ENCODE measurements around the gene NCKAP5.
"Not testable (repeated sequence)": the region's sequence is repeated elsewhere in the genome, so short reads cannot be mapped to it uniquely, and the experiment has no call there.

The NCKAP5 gene

DNA sequence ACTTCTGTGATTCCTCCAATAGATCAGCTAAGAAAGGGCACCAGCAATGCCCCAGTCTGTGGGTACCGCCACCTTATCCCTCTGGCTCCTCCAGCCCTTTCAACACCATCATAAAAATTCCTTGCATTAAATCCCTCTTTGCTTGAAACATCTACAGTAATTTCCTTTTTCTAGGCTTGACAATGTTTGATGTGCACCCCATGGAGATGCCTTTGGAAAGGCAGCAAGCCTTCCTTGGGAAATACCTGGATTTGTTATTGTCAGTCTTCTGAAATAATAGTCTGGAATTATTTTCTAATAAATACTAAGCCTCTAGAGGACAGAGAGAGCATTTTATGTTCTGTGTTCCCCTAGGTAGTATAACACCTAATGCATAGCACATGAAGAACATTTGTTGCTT, 46.1 kb downstream of the NCKAP5 start:
- DNase-seq (ENCODE audit: low read depth): no peak

DNA sequence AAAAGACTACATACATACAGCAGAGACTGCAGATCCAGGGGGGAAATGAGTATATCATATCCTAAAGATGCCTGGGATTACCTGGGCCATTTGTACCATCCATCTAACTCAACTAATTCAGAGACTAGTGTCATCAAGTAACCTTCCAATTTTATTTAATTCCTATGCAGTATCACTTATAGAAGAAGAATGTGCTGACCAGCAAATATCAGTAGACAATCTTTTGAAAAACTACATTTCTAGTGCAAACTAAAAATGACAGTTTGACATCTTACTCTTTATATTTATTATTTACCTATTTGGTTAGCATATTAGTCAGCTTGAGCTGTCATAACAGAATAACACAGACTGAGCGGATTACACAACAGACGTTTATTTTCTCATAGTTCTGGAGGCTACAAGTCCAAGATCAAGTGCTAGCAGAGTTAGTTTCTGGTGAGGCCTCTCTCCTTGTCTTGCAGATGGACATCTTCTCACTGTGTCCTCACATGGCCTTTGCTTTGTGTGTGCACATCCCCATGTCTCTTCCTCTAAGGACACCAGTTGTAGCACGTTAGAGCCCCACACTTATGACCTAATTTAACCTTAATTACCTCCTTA, 47.0 kb downstream of the NCKAP5 start:
- no peak for DNase-seq (ENCODE audit: low read depth)

DNA sequence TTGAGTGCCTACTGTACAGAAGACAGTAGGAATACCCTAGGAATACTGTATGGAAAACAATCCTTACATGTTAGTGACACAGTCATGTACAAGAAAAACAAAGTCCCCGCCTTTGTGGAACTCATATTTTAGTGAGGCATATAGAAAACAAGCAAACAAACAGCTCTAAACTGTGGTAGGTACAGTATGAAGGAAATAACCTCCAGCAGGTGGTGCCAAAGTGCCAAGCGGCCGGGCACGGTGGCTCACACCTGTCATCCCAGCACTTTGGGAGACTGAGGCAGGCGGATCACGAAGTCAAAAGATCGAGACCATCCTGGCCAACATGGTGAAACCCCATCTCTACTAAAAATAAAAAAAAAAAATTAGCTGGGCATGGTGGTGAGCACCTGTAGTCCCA, 48.6 kb downstream of the NCKAP5 start:
- DNase-seq (ENCODE audit: low read depth): not testable (repeated sequence)

DNA sequence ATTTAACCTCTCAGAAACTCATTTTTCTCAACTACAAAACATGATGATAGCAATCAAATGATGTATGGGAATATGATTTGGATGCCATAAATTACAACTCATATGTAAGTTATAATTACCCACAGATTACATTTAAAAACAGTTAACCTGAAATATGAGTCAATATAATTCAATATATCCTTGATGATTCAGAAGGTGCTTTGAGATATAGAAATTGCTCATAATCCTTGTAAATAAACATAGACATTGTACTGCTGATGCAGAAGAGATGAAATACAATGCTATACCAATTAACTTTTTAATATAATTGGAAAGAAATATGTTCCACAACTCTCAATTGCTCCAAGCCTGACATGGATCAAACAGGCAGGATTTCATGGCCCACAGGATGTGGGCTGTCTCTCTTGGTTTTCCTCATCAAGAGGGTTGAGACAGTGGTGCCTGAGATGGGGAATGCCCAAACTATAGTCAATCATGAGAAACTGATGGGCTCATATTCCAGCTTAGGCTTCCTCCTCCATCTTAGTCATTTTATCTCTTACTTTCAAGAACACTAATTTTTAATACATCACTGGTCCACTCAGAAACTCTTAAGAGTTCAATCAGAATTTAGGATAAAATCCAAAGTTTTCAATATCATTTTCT, 49.4 kb downstream of the NCKAP5 start:
- DNase-seq (ENCODE audit: low read depth): no peak

DNA sequence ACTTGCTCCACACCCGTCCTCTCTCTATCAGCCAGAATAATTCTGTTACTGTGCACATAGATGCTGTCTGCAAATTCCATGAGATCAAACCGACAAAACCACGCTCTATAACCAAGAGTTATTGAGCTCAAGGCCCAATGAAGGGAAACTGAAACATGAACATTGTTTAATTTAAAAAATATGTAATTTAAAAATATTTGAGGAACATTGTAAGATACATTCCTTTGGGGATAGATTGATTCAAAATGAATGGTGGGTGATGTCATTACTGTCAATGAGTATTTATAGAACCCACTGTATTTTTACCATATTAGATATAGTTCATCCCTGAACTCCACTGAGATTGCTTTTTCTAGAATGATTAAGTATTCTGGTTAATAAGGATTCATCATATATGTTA, 50.4 kb downstream of the NCKAP5 start:
- DNase-seq (ENCODE audit: low read depth): no peak

DNA sequence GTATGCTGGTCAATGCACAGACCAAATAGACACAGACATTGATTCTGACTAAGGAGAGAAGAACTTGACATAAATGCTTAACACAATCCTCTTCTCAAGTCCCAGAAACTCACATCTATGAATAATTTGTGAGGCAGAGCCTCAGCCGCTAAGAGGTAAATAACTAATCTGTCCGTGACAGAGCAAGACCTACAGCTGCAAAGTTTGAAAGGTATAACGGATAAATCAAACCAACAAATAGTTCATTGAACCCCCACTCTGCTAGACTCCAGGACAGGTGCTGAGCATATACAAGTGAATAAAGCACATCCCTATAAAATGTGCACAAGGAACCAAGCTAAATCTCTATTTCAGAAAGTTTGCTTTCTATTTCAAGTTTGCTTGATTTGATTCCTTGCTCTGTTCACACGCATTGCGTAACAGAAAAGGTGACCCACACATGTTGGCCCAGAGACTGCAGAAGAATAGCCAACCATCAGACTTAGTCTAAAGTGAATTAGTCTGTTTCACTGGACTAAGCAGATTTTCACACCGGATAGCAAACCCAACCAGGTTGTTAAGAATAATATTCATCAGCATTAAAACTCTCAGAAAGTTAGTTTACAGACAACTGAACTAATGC, 51.7 kb downstream of the NCKAP5 start:
- no peak for DNase-seq (ENCODE audit: low read depth)

DNA sequence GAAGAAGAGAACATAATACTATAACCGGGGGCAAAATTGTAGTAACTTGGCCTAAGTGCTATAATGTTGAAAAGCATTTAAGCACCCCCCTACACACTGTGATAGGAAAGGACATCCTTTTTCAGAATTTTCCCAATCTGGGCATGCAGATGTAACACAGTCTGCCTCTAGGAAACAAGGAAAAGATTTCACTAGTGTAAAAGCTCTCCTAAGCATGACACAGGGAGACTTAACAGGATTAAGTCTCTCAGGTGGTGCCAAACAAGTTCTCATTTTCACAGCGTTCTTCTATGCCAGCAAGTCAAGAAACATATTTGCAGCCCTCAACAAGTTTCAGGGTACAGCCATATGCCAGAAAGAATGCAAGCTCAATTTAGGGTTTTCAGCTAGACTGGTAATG, 53.0 kb downstream of the NCKAP5 start:
- DNase-seq (ENCODE audit: low read depth): no peak

DNA sequence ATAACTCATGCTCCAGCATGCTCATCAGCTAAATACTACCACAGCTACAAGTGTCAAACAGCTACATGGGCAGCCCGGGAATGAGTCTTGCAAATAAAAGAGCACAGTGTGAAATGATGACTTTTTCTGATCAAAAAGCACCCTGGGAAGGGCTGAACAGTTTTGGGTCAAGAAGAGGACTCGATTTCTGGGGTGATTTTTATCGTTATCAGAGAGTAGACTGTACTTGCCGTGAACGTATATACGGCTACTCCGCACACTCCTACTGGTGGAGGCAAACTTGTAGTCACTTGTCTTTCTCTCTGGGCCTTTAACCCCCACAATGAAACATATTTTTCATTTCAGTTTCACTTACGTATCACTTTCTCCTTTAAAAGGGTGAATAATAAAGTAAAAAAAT, 54.4 kb downstream of the NCKAP5 start:
- DNase-seq (ENCODE audit: low read depth): no peak

DNA sequence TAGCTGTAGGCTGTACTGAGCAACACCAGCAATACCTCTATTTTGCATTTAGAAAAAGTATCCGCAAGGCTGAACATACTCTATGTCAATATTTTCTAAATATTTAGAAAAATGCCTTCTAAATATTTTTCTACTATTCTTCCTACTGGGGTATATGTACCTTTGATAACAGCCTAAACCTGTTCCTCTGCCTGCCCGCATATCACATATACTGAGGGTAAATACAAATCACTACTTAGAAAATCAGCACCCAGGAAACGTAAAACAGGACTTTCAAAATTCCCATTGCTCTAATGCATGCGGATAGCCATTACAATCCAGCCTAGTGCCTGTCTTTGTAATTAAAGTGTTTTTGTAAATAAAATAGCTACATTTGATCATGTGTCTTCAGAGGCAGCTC, 56.1 kb downstream of the NCKAP5 start:
- no peak for DNase-seq (ENCODE audit: low read depth)

DNA sequence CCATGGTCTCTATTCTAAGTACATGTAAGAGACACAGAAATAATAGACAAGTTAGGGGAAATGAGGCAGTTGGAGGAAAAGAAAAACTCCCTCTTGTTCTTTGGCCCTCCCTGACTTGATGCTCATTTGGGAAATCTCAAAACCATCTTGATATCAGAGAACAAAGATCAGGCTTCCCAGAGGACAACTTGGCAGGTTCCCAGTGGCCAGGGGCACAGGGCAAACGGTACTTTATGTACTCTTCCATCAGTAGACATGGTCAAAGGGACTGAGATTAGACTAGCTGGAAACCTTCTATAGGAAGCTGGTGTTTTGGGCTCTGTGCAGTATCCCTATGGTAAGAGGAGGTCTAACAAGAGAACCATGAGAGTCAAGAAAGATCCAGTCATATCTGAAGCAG, 56.6 kb downstream of the NCKAP5 start:
- no peak for DNase-seq (ENCODE audit: low read depth)

DNA sequence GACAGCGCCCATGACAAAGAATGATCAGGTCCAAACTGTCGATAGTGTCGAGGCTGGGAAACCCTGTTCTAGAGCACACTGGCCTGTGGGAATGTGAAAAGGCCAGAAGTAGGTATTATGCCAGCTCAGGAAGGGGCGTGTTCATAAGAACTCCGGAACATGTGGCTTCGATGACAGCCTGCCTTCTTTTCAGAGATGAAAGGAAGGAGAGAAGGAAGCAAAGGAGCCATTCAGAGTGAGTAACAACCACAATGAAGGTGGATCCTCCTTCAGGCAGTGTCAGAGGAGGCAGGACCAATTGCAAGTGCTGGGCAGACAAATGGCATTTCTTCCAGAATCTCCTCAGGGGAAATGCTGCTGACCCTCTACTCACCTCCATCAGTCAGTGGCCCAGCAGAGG, 58.5 kb downstream of the NCKAP5 start:
- no peak for DNase-seq (ENCODE audit: low read depth)

DNA sequence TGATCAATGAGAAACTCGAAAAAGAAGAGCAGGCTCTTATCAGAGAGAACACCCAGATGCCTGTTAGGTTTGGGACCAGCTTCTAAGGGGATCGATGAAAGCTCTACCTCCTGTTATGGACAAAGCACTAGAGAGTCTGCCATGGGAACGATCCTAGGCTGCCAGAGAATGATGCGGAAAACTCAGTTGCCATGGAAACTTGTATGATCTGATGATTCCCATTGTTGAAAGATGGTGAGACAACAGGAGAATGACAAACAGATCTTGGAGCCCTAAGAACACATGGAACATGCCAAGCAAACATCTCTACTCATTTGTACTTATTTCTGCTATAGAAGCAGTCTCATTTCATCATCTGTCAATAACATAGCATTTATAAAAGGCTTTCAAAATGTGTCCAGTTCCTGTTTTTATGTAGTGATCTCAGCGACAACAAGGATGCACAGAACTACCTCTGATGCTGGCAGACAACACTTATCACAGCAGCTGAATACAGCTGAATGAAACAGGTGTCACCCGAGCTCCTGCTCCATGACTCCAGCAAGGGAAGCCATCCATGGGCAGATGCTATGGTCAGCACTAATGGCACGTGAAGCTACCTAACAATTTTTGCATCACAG, 59.6 kb downstream of the NCKAP5 start:
- DNase-seq (ENCODE audit: low read depth): no peak

DNA sequence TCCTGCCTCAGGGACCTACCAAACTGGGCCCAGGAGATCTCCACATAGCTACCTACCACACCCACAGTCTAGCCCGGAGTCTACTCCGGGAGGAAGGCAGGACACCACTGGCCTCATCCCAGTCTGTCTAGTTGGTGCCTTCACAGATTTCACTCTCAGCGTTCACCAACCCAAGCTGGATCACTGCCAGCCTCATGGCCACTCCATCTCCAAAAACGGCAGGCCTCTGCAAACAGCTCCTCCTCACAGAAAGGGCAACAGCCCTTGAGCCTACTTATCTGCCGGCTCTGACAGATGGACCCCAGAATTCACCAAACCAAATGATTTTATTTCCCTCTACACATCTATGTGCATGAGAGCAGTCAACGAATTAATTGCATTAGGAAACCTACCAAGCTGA, 61.3 kb downstream of the NCKAP5 start:
- no peak for DNase-seq (ENCODE audit: low read depth)

DNA sequence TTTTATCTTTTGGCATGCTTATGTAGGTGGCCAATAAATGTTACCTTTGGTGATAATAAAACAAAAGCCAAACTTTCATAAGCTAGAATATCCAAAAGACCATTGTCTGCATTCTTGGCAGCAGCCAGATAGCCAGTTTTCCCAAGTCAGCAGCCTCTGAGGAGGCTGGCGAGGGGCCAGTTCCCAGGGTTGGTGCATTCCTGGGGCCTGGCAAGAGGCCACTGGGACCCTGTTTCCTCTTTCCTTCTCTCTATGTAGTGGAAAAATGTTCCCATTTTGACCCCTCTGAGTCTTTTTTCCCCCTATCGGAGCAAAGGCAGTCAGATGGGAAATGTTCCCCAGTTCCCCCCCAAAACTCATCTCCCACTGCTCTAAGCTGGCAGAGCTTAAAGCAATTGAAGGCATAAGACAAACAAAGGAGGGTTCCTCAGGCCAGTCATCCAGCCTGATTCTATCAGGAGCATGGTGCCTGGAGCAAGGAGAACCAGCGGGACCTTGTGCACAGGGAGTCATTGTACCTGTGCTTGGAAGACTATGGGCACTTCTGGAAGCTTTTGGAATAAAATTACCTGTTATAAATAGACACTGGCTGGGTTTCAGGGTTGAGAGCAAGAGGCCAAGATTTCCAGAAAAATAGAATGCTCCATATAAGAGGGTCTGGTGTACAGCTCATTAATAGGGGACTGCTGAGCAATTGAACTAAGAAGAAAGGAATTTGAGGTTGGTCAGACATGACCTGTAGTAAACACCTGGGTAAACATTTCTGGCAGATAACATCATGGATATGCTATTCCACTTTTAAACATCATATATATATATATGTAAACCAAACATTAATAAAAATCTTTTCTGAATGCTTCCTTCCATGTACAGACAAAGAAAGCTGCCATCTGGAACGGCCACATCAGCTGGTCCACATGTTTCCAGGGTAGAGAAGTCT, 63.4 kb downstream of the NCKAP5 start:
- no peak for DNase-seq (ENCODE audit: low read depth)

DNA sequence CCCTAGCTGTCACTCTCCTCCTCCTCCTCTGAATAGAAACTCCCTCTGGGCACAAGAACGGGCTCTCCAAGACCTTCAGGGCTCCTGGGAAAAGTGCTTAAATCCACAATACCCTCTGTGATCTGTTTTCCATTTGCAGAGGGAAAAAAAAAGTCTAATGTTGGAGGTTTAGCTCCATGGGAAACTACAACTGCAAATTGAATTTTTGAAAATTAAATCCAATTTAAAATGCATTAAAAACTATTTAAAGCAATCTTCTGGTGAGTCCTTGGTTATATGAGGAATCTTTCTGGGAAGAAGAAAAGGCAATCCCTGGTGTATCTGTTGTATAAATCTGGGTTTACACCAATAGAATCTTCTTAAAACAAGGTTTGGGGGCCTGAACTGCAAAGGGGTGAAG, 64.3 kb downstream of the NCKAP5 start:
- no peak for DNase-seq (ENCODE audit: low read depth)

DNA sequence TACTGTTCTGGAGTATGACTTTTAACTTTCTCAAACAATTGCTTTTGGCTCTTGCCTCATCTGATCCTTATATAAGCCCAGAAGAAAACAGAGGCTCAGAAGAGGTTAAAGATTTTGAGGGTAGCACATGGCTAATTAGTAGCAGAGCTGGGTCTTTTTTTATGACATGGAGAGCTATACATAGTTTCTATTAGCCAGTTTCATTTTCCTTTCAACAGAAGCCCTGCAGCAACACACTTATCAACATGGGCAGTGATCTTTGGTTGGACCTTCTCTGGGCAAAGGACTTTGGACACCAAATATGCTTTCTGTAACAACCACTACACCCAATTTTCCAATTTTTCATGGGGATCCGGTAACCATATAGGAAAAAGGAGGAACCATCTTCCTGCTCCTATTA, 64.9 kb downstream of the NCKAP5 start:
- no peak for DNase-seq (ENCODE audit: low read depth)

DNA sequence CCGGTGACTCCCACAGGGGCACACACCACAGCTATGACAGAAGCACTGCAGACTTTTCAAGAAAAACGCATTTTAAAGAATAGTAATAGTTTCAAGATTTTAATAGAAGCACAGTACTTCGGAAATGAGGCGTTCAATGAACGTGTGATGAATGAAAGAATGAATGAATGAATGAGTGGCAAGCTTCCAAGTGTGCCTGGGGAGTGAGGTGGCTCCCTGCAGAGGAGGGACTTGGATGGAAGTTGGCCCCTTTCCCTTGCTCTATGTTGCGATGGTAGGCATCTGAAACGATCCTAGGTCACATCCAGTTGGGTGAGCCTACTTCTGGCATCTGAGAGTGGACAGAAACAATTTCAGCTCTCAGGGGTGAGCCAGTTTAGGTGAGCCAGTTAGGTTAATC, 65.6 kb downstream of the NCKAP5 start:
- no peak for DNase-seq (ENCODE audit: low read depth)

DNA sequence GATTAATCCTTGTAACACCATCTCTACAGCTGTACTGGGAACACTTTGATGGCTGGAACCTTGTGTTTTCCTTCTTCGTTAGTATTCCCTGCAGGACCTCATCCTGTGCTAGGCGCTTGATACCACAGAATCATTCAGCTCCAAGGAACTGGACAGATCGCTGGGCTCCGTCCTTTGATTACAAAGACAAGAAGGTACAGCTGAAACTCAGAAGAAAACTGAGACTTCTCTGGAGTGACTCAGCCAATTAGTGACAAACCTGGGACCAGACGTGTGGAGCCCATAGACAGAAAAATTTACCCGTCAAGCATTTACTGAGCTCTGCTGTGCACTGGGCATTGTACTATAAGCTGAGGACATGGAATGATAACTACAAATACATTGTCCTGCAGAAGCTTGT, 67.3 kb downstream of the NCKAP5 start:
- DNase-seq (ENCODE audit: low read depth): no peak

DNA sequence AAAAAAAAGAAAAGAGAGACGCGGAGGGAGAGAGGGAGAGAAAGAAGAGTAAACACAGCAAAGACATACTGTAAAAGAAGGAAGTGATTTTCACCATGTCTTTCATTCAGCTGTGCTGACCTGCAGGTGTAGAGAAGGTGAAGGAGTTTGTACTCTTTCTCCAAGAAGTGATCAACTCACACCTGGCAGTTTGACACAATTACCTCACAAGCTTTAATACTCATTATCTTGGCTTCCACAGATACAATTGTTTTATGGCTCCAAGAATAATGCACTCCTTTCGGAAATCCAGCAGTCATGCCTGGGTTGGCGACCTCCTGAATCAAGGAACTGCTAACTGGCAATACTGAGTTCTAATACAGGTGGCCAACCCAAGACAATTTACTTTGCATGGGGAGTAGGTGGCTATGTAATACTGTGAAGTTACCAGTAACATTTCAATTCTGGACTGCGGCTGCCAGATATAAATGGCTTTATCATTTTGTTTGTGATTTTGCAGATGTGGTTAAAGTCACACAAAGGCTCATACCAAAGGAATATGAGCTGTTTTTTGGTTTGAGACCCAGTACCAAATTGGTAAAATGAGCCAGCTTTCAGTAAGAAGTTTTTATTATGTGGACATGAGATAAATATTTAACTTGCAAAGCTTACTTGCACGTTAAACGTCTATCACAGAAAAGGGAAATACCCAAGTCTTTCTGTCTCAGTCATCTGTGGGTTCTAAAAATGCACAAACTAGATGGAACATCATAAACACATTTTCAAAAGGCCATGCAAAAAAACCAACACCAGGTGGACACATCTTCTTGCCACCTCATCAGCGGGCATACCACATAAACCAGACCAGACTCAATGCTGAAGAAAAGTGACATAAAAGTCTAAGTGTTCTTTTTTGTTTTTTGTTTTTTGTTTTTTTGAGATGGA, 69.3 kb downstream of the NCKAP5 start:
- DNase-seq (ENCODE audit: low read depth): no peak

DNA sequence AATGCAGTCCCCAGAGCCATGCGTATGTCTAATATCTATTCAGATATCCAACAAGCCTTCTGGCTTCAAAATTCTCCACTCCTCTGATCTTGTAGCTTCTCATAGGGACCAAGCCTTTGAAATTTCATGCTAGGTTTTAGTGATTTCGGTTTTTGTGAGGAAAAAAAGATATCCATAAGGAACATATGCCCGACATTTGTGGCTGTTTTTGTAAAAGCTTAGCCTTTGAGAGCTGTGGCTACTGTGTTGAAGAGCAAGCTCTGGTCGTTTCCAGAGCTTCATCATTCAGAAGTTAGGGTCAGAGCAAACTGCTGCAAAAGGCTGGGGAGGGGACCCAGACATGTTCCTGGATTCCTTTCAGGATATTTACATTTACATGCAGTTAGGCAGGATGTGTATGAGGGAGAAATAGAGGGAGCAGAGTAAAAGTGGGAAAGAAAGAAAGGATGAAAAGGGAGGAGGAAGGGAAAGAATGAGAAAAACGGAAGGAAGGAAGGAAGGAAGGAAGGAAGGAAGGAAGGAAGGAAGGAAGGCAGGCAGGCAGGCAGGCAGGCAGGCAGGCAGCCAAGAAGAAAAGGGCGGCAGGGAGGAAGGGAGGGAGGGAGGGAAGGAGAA, 70.2 kb downstream of the NCKAP5 start:
- DNase-seq (ENCODE audit: low read depth): no peak
